NOMO-1 treated with DMSO at 0.1 percent for 48 hours (cell line): ENCODE measurements around the gene C6orf62.
A peak's percentile ranks its signal among the peaks of the same experiment; 100 is the strongest.
"Not testable (repeated sequence)": the region's sequence is repeated elsewhere in the genome, so short reads cannot be mapped to it uniquely, and the experiment has no call there.

Experiments
- DNase-seq: peaks from one replicate; lab custom pipeline; 2025; ENCODE audit not compliant: unreplicated experiment; lab: John Stamatoyannopoulos, UW

Gene C6orf62

DNA sequence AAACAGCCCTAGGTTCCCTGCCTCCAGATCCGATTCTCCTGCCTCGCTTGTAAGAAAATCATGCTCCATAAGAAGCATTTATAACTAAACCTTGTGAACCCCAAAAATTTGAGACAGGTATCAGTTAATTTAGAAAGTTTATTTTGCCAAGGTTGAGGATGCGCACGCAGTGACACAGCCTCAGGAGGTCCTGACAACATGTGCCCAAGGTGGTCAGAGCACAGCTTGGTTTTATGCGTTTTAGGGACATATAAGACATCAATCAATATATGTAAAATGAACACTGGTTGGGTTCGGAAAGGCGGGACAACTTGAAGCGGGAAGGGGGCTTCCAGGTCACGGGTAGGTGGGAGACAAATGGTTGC is 50.0 kb downstream of the C6orf62 start:
- DNase-seq: no peak

DNA sequence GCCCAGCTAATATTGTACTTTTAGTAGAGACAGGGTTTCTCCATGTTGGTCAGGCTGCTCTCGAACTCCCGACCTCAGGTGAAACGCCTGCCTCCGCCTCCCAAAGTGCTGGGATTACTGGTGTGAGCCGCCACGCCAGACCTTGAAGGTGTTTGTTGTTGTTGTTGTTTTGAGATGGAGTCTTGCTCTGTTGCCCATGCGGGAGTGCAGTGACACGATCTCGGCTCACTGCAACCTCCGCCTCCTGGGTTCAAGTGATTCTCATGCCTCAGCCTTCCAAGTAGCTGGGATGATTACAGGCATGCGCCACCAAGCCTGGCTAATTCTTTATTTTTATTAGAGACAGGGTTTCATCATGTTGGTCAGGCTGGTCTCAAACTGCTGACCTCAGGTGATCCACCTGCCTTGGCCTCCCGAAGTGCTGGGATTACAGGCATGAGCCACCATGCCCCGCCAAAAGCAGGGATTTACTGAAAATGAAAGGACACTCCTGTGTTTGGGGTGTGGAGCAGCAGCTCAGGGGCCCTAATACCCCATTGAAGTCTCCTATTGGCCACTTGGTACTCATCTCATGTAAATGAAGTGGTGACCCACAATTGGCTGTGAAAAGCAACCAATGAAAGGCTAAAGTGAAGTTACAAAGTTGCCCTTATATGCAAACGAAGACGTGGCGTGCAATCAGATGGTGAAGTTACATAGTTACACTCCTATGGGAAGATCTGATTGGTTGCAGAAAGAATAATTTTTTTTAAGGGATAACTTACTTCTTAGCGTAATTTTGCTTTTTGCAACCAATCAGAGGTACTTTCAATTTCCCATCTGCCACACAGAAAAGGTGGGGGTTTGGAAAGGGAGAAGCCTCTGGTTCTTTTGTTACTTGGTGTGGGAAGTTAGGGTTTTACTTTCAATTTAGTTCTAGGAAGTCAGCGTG is 50.6 kb downstream of the C6orf62 start:
- DNase-seq: peak; percentile 99

DNA sequence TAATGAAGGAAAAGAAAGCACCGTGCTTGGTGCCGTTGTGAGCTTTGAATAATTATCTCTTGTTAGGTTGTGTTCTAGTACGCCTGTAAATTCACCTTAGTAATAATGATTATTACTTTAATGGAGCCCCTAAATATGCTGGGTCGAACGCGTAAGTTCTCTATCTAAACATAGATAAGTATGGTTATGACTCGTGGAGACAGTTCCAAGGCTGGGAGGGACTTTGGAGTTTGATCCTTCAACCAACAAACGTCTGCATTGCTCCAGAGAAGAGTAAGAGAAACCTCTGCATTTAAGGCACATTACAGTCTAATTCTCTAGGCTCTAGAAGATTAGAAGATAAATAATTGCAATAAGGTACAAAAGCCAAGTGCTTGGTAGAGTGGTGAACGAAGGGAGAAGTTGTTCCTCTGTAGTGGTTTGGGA is 51.6 kb downstream of the C6orf62 start:
- DNase-seq: no peak

DNA sequence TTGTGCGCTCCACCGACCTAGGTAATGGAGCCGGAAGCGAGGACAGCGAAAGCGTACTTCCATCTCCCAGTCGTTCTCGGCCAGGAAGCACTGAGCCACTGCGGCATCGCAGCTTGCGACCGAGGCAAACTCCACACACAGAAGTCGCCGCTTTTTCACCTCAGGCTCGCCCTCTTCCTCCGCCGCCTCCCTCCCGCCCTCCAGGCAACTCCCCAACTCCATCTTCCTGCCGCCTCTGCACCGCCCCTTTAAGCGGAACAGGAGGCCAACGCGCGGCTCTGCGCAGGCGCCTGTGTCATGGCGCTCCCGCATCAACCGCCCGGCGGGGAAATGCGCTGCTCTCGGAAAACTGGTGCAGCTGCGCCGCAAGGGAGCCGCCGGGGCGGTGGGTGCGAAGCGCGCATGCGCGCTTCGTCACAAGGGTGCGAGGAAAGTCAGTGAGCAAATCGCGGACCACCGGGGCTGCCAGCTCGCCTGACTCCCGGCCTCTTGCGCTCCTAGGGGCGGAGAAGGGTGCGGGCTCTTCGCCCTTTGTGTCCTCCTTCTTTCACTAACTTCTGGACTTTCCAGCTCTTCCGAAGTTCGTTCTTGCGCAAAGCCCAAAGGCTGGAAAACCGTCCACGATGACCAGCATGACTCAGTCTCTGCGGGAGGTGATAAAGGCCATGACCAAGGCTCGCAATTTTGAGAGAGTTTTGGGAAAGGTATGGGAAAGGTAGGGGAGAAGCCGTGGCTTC is 52.1 kb downstream of the C6orf62 start, which contains the start of the genes ACOT13 and TDP2:
Gene ACOT13, plus strand, starts transcription at position 437 of the 737 bp plus-strand sequence. Its CDS starts 187 bp downstream, at position 624.
Gene TDP2, minus strand, starts transcription at position 259 of the 737 bp plus-strand sequence. Its CDS starts 37 bp downstream, at position 222.
- peak; percentile 94 for DNase-seq

DNA sequence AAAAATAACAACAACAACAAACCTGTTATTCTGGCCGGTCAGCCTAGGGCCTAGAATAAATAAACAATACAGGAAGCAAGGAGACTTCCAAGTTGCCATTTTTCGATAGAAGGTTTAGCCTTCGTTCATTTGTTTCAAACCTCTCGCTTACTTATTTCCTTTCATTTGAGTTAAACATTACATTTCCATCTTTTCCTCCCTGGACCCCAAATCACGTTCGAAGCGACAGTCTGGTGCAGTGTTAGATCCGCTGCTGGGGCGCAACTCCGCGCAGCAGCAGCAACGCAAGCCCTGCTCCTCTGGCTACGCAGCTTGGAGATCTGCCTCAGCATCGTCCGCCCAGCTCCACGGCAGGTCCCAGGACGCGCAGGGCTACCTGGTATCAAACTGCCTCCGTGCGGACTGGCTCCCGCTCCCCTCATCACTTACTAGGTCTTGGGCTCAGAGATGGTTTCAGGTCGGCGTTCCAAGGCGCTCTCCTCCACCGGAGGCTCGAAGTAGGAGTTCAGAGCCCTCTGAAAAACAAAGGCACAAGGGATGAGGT is 52.8 kb downstream of the C6orf62 start:
- no peak for DNase-seq

DNA sequence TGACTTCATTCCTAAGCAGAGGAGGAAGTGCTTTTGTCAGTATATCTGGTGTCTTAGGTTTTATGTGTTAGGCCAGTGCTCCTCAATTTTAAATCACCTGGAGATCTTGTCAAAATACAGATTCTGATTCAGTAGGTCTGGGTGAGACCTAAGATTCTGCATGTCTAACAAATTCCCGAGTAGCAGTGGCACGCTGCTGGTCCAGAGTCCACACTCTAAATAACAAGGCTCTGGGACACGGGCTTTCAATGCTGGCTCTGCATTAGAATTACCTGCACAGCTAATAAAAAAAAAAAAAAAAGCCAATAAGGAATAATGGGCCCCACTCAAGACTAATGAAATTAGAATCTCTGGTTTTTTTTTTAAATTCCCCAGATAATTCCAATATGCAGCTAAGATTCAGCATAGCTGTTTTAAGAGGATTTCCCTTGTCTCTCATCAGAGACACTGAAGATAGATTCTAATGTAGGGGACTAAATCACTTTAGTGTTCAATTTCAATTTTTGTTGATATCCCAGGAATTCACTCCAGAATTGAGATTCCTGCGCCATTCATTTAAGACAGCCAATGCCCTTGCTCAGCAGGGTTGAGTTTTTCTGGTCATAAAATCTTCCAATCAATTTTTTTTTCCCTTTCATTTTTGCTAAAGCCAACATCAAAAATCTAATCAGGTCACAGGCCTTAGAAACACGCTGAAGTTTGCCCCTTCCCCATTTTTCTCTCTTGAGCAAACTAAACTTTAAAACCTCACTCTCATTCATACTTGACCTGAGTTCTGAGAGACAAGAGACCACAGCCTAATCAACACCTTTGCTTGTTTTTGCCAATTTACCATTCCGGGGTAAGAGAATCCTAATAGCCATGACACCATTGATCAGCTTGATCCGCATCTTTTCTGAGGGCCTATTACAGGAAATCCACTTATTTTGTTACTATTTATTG is 54.6 kb downstream of the C6orf62 start:
- DNase-seq: no peak

DNA sequence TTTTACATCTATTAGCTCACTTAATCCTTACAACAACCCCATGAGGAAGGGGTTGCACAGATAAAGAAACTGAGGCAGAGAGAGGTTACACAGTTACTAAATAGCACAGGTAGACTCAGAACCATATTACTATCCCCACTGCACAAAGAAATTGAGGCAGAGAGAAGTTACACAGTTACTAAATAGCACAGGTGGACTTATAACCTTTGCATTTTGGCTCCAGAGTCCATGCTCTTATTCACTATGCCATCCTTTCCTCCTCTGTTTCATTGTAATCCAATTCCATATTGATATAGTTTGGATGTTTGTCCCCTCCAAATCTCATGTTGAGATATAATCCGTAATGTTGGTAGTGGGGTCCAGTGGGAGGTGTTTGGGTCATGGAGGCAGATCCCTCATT is 55.8 kb downstream of the C6orf62 start:
- DNase-seq: no peak

DNA sequence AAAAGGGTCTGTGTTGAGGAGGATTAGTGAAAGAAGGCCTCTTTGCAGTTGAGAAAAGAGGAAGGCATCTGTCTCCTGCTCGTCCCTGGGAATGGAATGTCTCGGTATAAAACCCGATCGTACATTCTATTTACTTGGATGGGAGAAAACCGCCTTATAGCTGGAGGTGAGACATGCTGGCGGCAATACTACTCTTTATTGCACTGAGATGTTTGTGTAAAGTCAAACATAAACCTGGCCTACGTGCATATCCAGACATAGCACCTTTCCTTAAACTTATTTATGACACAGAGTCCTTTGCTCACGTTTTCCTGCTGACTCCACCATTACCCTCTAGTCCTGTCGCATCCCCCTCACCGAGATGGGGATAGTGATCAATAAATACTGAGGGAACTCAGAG is 56.7 kb downstream of the C6orf62 start:
- no peak for DNase-seq

DNA sequence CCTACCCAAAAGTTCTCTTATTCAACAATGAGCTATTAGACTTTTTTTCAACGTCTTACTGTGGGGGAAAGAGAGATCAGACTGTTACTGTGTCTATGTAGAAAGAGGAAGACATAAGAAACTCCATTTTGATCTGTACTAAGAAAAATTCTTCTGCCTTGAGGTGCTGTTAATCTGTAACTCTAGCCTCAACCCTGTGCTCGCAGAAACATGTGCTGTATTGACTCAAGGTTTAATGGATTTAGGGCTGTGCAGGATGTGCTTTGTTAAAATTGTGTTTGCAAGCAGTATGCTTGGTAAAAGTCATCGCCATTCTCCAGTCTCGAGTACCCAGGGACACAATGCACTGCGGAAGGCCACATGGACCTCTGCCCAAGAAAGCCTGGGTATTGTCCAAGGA is 57.2 kb downstream of the C6orf62 start:
- DNase-seq: not testable (repeated sequence)

DNA sequence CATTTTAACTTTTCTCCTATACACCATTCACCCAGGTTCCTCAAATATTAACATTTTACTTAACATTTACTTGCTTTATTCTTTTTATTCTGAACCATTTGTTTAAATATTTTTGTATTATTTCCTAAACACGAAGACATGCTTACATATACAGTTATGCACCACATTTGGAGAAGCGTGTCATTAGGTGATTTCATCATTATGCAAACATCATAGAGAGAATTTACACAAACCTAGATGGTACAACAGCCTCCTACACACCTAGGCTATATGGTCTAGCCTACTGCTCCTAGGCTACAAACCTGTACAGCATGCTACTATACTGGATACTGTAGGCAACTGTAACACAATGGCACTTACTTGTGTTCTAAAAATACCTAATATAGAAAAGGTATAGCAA is 58.8 kb downstream of the C6orf62 start:
- DNase-seq: no peak

DNA sequence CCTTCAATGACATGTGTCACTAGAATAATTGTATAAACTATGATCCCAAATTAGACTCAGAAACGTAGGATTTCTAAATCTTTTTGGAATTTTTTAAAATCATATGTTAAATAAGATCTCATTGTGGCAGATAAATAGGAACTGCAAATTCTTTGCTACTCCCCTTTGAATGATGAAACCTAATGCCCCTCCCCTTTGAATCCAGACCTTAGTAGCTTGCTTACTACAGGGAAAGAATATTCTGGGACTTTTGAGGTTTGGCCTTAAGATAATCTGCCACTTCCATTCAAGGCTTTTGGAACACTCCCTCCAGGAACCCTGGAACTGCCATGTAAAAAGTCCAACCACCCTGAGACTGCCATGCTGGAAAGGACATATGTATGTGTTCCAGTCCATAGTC is 59.4 kb downstream of the C6orf62 start:
- no peak for DNase-seq

DNA sequence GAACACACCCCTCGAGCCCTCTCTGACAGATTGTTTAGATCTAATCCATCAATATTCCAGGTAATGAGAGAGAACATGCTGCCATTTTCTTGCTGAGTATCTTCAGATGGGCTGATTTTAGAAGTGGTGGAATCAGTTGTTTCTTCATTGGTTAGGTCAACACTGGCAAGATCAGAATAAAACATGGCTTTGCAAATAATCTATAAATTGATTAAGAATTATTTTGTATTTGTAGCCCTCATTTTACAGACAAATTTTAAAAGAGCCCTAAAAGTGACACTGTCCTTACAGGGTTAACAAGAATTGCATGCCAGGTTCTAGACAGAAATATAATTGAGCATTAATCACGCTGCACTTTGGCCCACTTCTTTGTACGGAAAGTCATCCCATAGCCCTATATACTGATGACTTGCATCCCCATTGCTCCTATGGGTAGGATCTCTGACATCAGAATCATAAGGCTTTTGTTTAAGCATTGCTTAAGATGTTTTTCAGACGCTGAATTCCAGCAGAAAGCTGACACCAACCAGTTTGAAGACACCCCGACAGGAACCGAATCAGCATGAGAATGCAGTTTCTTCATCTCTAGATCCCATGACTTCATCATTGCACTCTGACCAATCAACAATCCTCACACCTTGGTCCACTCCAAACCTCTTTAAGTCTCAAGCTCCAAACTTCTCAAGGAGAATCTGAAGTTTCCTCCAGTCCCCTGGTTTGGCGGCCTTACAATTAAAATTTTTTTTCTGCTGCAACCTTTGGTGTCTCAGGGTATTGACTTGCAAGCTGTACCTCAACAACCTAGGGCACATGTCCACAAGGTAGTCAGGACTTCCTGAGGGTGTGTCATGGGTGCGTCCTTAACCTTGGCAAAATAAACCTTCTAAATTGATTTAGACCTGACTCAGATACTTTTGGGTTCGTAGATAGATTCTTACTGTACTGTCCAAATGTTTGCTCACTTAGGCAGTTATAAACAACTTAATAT is 60.1 kb downstream of the C6orf62 start:
- DNase-seq: no peak

DNA sequence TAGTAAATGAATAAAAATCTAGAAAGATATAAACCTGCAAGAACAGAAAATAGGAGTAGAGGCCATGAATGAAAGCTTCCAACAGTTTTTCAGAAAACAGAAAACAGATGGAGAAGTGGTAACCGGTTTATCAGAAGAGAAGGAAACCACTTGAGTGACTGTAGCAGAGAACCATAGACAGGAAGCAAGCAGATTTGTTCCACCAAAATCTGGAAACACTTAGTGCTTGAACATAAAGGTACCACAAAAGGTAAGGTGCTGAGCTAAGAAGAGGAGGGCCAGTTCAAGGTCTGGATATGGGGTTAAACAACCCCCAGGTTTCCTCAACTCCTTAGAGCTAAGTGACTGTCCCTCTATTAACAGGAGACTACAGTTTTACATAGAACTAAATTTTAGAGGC is 63.7 kb downstream of the C6orf62 start:
- no peak for DNase-seq
